ENCODE results near the gene CTLA4. TPM values are rescaled to one million over a fixed set of nuclear protein-coding genes. Genes with fewer than 3 reads are reported as not detected.
"Not testable (repeated sequence)": the region's sequence is repeated elsewhere in the genome, so short reads cannot be mapped to it uniquely, and the experiment has no call there.

Gene CTLA4
- polyA plus RNA-seq, 4 donors, result 0.08 to 0.21 TPM; not detected in 2

- DNase-seq (ENCODE audit: low read depth in 4 of 4, low spot score in 3 of 4), result no peak
These were observed 12.3 kb upstream of the CTLA4 start for GRCh38 chr2:203855274-203855673.

GRCh38 chr2:203857656-203858055 is 9.9 kb upstream of the CTLA4 start:
- no peak for DNase-seq (ENCODE audit: low read depth in 4 of 4, low spot score in 3 of 4)

- no peak for DNase-seq (ENCODE audit: low read depth in 4 of 4, low spot score in 3 of 4)
These were observed 9.4 kb upstream of the CTLA4 start for GRCh38 chr2:203858176-203858575.

GRCh38 chr2:203859030-203859789 is 8.4 kb upstream of the CTLA4 start:
- DNase-seq (ENCODE audit: low read depth in 4 of 4, low spot score in 3 of 4), result no peak

- no peak for DNase-seq (ENCODE audit: low read depth in 4 of 4, low spot score in 3 of 4)
These were observed 6.4 kb upstream of the CTLA4 start for GRCh38 chr2:203861197-203861596.

GRCh38 chr2:203861607-203862006 is 6.0 kb upstream of the CTLA4 start:
- DNase-seq (ENCODE audit: low read depth in 4 of 4, low spot score in 3 of 4), result no peak

- DNase-seq (ENCODE audit: low read depth in 4 of 4, low spot score in 3 of 4), result no peak
These were observed 1.9 kb downstream of the CTLA4 start for GRCh38 chr2:203869223-203870042.

- DNase-seq (ENCODE audit: low read depth in 4 of 4, low spot score in 3 of 4), result no peak
These were observed 2.9 kb downstream of the CTLA4 start for GRCh38 chr2:203870481-203870880.

- no peak for DNase-seq (ENCODE audit: low read depth in 4 of 4, low spot score in 3 of 4)
These were observed 3.4 kb downstream of the CTLA4 start for GRCh38 chr2:203870941-203871340.

GRCh38 chr2:203871371-203871983 is 3.9 kb downstream of the CTLA4 start:
- DNase-seq (ENCODE audit: low read depth in 4 of 4, low spot score in 3 of 4), result no peak

- no peak for DNase-seq (ENCODE audit: low read depth in 4 of 4, low spot score in 3 of 4)
These were observed 5.9 kb downstream of the CTLA4 start for GRCh38 chr2:203873461-203873860.

- DNase-seq (ENCODE audit: low read depth in 4 of 4, low spot score in 3 of 4), result no peak
These were observed 6.5 kb downstream of the CTLA4 start for GRCh38 chr2:203873921-203874631.

- no peak for DNase-seq (ENCODE audit: low read depth in 4 of 4, low spot score in 3 of 4)
These were observed 7.9 kb downstream of the CTLA4 start for GRCh38 chr2:203875471-203875870.

GRCh38 chr2:203876328-203876727 is 8.8 kb downstream of the CTLA4 start:
- no peak for DNase-seq (ENCODE audit: low read depth in 4 of 4, low spot score in 3 of 4)

- no peak for DNase-seq (ENCODE audit: low read depth in 4 of 4, low spot score in 3 of 4)
These were observed 10.5 kb downstream of the CTLA4 start for GRCh38 chr2:203878063-203878462.

- DNase-seq (ENCODE audit: low read depth in 4 of 4, low spot score in 3 of 4), result no peak
These were observed 13.1 kb downstream of the CTLA4 start for GRCh38 chr2:203880557-203881125.

- not testable (repeated sequence) for DNase-seq (ENCODE audit: low read depth in 4 of 4, low spot score in 3 of 4)
These were observed 13.6 kb downstream of the CTLA4 start for GRCh38 chr2:203881185-203881584.

GRCh38 chr2:203882551-203882950 is 15.0 kb downstream of the CTLA4 start:
- no peak for DNase-seq (ENCODE audit: low read depth in 4 of 4, low spot score in 3 of 4)

GRCh38 chr2:203886661-203887151 is 19.1 kb downstream of the CTLA4 start:
- DNase-seq (ENCODE audit: low read depth in 4 of 4, low spot score in 3 of 4), result no peak

- DNase-seq (ENCODE audit: low read depth in 4 of 4, low spot score in 3 of 4), result no peak
These were observed 20.1 kb downstream of the CTLA4 start for GRCh38 chr2:203887677-203888076.
